ENCODE data around the gene BROX.

DNA sequence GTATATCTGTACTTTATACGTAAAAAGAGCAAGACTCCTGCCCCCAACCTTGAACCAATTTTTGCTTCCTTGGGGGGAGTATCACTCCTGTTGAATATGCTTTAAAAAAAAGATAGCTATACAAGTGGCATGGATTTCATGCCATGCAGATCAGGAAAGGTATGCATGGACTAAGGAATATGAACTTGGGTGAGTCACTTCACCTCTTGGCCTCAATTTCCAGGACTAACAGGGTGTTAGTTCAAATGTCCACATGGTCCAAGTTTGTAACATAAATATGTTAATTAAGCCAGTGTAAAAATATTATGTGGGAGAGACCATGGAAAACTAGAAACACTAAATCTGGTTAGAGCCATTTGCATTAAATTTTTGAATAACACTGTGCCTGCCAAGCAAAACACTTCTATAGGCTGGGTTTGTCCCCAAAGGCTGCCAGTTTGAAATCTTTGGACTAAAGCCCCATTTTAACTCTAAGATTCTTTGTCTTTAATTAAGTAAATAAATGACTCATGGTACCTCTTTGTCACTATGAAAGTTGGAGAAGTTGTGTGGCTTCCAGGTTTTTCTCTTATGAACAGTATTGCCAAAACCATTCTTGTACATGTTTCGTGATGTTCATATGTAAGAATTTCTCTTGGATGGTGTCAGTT lies 57.7 kb downstream of the BROX start:
- TF ChIP-seq, protein P1, sequence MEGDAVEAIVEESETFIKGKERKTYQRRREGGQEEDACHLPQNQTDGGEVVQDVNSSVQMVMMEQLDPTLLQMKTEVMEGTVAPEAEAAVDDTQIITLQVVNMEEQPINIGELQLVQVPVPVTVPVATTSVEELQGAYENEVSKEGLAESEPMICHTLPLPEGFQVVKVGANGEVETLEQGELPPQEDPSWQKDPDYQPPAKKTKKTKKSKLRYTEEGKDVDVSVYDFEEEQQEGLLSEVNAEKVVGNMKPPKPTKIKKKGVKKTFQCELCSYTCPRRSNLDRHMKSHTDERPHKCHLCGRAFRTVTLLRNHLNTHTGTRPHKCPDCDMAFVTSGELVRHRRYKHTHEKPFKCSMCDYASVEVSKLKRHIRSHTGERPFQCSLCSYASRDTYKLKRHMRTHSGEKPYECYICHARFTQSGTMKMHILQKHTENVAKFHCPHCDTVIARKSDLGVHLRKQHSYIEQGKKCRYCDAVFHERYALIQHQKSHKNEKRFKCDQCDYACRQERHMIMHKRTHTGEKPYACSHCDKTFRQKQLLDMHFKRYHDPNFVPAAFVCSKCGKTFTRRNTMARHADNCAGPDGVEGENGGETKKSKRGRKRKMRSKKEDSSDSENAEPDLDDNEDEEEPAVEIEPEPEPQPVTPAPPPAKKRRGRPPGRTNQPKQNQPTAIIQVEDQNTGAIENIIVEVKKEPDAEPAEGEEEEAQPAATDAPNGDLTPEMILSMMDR (IDR thresholded peaks at IDR 0.05 in 4 of 5, conservative IDR thresholded peaks at IDR 0.05 in 1 of 5) = no peak
- TF ChIP-seq POLR2A (IDR thresholded peaks at IDR 0.05) = no peak

Data from gastrocnemius medialis (tissue), 4 donors.